Bronchial epithelial cell (primary cell): ENCODE measurements around the gene ADAMTS2. TPM values are rescaled to one million over a fixed set of nuclear protein-coding genes. Genes with fewer than 3 reads are reported as not detected.
"Not testable (repeated sequence)": the region's sequence is repeated elsewhere in the genome, so short reads cannot be mapped to it uniquely, and the experiment has no call there.

Source experiments
- DNase-seq: peaks from one replicate; pipeline ENCODE4 v3.0.0-alpha.2; 2010; ENCODE audit warnings: low read depth
- FAIRE-seq: peaks from 2 replicates; lab custom pipeline; 2011; peaks lifted over from hg19 to GRCh38; lab: Jason Lieb, UNC
- H3K27me3 ChIP-seq: 2 replicates; pipeline ENCODE4 v1.5.1; 2011; ENCODE audit warnings: low read length; ENCODE audit not compliant: control insufficient read depth, insufficient read depth
- H3K36me3 ChIP-seq: 2 replicates; pipeline ENCODE4 v1.5.1; 2011; ENCODE audit warnings: low read length; ENCODE audit not compliant: control insufficient read depth, insufficient read depth
- H3K4me3 ChIP-seq: 2 replicates; pipeline ENCODE4 v1.5.1; 2011; ENCODE audit warnings: mild to moderate bottlenecking, low read depth, low read length, control low read depth
- total RNA-seq: library from RNA; depleted of rRNA; stranded (reverse); fragments of >200 nt; gene quantifications from 2 replicates; pipeline ENCODE4 v1.2.1, GENCODE V29; 2014
- TF ChIP-seq, protein P1 (sequence below): IDR thresholded peaks from 2 replicates; pipeline ENCODE4 v1.5.1; 2011; ENCODE audit warnings: mild to moderate bottlenecking, moderate library complexity, low read length, control low read depth, inconsistent platforms; ENCODE audit not compliant: insufficient read depth, severe bottlenecking

ADAMTS2 gene
- total RNA-seq, 1 donor from 2014 or later, result 0.26 TPM

DNA sequence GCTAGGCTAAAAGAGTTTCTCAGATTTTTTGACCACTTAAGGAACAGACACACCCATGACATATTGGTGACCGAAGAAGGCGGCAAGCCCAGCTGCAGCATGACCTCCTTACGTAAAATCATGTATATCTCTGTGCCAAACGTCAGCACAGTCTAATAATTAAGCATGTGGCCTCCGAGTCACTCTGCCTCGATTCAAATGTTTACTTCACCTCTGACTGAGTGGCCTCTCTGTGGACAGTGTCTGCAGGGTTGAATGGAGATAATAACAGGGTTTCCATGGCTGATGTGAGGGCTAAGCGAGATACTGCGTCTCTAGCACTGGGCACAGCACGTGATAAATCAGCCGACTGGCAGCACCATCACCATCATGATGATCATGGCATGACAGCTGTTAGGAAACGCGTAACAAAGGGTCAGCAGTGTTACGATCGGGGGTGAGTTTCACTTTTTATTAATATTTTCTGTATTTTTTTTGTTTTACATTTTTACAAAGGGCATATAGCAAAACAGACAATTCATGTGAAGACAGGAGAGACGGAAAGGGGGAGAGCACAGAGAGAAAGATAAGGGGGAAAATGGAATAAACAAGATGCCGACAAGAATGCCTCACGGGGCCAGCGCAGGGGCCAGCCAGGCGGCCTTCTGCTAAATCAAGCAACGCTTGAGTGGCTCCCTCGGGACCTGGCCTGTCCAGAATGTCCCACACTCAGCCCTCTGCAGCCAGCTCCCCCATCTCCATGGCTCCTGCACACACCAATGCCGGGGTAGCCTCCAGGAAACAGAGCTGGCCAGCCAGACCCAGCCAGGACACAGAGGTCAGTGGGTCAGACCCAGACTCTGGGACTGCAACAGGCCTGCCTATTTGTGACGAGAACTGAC is 60.3 kb downstream of the ADAMTS2 start:
- DNase-seq (no peak), FAIRE-seq (no peak)
- TF ChIP-seq, protein P1, sequence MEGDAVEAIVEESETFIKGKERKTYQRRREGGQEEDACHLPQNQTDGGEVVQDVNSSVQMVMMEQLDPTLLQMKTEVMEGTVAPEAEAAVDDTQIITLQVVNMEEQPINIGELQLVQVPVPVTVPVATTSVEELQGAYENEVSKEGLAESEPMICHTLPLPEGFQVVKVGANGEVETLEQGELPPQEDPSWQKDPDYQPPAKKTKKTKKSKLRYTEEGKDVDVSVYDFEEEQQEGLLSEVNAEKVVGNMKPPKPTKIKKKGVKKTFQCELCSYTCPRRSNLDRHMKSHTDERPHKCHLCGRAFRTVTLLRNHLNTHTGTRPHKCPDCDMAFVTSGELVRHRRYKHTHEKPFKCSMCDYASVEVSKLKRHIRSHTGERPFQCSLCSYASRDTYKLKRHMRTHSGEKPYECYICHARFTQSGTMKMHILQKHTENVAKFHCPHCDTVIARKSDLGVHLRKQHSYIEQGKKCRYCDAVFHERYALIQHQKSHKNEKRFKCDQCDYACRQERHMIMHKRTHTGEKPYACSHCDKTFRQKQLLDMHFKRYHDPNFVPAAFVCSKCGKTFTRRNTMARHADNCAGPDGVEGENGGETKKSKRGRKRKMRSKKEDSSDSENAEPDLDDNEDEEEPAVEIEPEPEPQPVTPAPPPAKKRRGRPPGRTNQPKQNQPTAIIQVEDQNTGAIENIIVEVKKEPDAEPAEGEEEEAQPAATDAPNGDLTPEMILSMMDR, result no peak
- Histone ChIP-seq H3K27me3 (no peaks in the 10 kb centered on the region), H3K4me3 (no peak overlapping the region), H3K36me3 (no peaks in the 10 kb centered on the region)

DNA sequence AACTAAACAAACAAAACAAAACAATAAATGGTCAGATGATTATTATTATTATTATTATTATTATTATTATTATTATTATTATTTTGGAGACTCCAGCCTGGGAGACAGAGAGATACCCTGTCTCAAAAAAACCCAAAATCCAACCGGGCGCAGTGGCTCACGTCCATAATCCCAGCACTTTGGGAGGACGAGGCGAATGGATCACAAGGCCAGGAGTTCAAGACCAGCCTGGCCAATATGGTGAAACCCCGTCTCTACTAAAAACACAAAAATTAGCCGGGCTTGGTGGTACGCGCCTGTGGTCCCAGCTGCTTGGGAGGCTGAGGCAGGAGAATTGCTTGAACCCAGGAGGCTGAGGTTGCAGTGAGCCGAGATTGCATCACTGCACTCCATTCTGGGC is 61.4 kb downstream of the ADAMTS2 start:
- not testable (repeated sequence) for DNase-seq, H3K27me3 ChIP-seq, FAIRE-seq, H3K36me3 ChIP-seq, H3K4me3 ChIP-seq

DNA sequence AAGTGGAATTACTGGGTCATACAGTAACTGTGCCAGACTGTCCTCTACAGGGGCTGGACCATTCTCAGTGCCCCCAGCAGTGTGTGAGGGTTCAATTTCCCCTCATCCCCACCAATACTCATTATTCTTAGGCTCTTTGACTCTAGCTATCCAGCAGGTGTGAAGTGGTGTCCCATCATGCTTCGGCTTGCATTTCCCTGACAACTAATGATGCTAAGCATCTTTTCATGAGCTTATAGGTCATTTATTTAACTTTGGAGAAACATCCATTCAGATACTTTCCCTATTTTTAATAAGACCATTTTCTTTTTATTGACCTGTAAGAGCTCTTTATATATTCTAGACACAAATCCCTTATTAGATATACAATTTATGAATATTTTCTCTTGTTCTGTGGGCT is 63.6 kb downstream of the ADAMTS2 start:
- no peak for FAIRE-seq
- no peak for DNase-seq
- TF ChIP-seq, protein P1, result no peak
- Histone ChIP-seq H3K36me3 (no peaks in the 10 kb centered on the region), H3K4me3 (no peak overlapping the region), H3K27me3 (no peaks in the 10 kb centered on the region)

DNA sequence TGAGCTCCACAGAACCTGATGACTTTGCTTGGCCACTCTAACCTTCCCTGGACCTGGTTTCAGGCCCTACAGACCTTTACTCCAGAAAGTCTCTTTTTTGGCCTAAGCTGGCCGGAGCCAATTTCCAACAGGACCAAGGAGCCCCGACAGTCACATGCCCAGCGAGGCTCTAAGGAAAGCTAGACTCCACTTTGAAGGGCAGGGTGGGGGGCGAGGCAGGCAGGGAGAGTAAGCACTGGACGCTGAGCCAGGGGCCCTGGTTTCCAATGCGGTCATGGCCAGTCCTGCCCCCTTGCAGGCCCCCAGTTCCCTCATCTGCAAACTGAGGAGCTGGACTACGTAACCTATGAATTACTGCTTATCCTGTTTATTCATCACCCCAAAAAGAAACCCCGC is 65.2 kb downstream of the ADAMTS2 start:
- FAIRE-seq (no peak), DNase-seq (no peak)
- TF ChIP-seq, protein P1, result no peak
- Histone ChIP-seq H3K27me3 (no peaks in the 10 kb centered on the region), H3K4me3 (no peak overlapping the region), H3K36me3 (no peaks in the 10 kb centered on the region)

DNA sequence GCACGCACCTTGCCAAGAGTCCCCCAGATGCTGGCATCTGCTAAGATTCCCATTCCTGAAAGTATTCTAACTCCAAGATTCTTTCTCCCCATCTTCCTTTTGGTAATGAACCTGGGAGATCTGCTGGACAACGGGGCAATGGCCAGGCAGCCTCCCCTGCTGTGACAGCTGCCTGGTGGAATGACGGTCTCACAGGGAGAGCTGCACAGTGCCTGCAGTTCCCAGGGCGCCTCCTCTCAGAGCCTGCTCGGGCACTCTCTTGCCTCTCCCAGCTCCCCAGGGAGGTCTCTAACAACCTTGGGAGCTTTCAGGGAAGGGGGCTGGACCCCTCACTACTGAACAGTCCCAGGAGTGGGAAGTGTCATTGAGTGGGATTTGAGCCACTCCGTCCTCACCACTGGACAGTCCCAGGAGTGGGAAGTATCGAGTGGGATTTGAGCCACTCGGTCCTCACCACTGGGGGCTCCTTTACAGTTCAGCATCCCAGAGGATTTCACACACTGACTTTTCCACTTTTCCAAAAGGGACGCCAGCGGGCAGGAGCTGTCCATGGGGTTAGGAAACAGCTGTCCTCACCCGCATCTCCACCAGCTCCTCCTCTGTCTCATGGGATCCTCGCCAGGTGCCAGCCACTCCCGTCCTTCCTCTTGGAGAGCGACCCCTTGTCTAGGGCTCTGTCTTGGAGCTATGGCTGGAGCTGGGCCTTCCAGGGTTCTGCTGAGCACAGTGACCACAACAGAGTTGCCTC is 65.7 kb downstream of the ADAMTS2 start:
- TF ChIP-seq, protein P1, result no peak
- DNase-seq, result no peak
- no peaks in the 10 kb centered on the region for H3K27me3 ChIP-seq

DNA sequence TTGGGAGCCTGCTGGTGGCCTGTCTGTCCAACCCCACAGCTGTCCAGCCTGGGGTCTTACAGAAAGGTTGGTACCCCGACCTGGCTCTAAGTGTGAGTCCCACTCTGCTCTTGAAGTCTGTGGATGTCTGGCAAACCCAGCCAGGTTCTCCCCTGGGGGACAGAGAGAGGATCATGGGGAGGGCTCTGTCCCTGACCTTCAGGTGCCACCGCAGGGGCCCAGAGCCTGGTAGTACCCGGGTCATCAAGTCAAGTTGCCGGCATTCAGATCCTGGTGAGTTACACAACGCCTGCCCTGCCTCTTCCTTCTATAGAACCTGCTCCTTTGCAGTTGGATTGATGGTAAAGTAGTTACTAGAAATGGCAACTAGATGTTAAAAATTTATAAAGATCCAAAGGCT is 66.7 kb downstream of the ADAMTS2 start:
- DNase-seq (no peak), FAIRE-seq (no peak)
- TF ChIP-seq, protein P1, result no peak
- Histone ChIP-seq H3K36me3 (no peaks in the 10 kb centered on the region), H3K27me3 (no peaks in the 10 kb centered on the region), H3K4me3 (no peak overlapping the region)

More for the DNA sequence above, 65.7 kb downstream of the ADAMTS2 start:
- FAIRE-seq, result no peak
- Histone ChIP-seq H3K4me3 (no peak overlapping the region), H3K36me3 (no peaks in the 10 kb centered on the region)
